ENCODE results near the gene ATXN7L1.

The ATXN7L1 gene

DNA sequence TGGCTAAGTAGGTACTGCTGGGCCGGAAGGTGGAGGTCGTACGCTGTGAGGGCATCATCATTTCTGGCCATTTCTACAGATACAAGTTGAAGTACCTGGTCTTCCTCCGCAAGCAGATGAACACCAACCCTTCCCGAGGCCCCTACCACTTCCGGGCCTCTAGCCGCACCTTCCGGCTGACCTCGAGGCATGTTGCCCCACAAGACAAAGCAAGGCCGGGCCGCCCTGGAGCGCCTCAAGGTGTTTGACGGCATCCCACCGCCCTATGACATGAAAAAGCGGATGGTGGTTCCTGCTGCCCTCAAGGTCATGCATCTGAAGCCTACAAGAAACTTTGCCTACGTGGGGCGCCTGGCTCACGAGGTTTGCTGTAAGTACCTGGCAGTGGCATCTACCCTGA is 56.8 kb downstream of the ATXN7L1 start:
- Histone ChIP-seq H3K27ac (no peak overlapping the region), H3K4me3 (no peak overlapping the region)
- TF ChIP-seq CTCF (IDR thresholded peaks at IDR 0.05), result no peak
- DNase-seq (ENCODE audit: low spot score), result no peak

GRCh38 chr7:105816954-105817615 is 59.3 kb downstream of the ATXN7L1 start:
- DNase-seq (ENCODE audit: low spot score), result no peak
- H3K27ac ChIP-seq, result no peak overlapping the region
- no peak for TF ChIP-seq CTCF (IDR thresholded peaks at IDR 0.05)
- H3K4me3 ChIP-seq, result no peak overlapping the region

DNA sequence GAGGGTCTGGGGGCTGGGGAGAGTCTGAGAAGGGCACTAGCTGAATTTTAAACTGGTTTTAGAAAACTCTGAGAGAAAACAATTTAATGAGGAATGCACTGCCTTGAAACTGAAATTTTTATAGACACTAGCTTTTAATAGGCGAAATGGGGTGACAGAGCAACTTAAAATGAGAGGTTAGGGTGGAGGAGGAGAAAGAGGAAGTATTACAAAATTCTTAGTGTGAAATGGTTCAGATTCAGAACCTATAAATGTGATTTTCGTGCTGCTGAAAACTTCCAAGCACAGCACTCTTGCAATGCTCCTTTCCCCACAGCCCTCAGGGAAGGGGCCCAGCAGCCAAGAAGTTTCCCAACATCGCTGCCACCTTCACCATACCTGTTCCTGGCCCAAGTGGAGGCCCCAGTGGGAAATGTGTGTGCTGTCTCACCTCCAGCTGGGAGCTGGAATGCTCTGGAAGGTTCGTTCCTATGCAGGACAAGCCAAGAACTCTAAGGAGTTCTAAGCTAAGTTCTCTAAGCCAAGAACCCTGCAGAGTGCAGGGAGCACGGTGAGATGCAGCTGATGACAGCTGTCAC is 60.0 kb downstream of the ATXN7L1 start:
- TF ChIP-seq CTCF (IDR thresholded peaks at IDR 0.05), result no peak
- Histone ChIP-seq H3K27ac (no peak overlapping the region), H3K4me3 (no peak overlapping the region)
- DNase-seq (ENCODE audit: low spot score), result no peak

GRCh38 chr7:105815576-105815975 is 60.8 kb downstream of the ATXN7L1 start:
- TF ChIP-seq CTCF (IDR thresholded peaks at IDR 0.05), result no peak

DNA sequence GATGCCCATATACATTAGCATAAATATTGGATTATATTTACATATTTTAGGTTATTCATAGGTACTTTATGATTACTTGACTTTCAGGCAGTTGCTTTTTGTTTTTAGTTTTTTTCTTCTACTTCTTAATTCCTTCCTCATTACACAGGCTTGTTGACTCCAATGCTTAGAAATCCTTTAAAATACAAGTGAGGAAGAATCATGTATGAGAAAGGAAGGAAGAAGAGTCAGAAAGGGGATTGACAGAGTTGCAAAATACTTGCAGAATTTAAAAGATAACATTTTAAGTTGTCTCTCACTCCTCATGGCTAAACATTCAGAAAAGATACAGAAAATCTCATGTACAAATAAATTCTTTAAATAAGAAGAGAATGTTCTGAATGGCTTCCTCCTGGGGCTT is 61.9 kb downstream of the ATXN7L1 start:
- Histone ChIP-seq H3K4me3 (no peak overlapping the region), H3K27ac (no peak overlapping the region)
- DNase-seq (ENCODE audit: low spot score), result no peak
- TF ChIP-seq CTCF (IDR thresholded peaks at IDR 0.05), result no peak

More at GRCh38 chr7:105815576-105815975, 60.8 kb downstream of the ATXN7L1 start:
- no peak for DNase-seq (ENCODE audit: low spot score)
- H3K27ac ChIP-seq, result no peak overlapping the region
- H3K4me3 ChIP-seq, result no peak overlapping the region

DNA sequence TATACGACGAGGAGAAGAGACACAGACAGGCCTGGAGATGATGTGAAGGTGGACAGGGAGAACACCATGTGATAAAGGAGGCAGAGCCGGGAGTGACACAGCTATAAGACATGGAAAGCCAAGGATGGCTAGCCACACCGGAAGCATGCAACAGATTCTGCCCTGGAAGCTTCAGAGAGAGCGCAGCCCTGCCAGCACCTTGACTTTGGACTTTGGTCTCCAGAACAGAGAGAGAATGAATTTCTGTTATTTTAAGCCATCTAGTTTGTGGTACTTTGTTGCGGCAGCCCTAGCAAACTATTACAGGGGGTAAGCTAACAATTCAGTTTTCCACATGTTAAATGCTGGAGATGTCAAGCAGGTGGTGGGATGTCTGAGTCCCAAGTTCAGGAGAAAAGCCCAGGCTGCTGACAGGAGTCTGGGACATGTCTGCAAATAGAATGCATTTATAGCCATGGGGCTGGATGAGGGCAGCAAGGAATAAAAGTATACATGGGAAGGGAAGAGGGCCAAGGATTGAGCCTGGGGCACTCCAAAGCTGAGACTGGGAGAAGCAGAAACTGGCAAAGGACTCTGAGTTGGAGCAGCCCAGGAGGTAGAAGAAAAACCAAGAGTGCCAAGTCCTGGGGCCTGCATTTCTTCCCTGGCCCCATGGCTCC is 65.1 kb downstream of the ATXN7L1 start:
- no peak for DNase-seq (ENCODE audit: low spot score)
- no peak overlapping the region for H3K27ac ChIP-seq
- no peak overlapping the region for H3K4me3 ChIP-seq
- no peak for TF ChIP-seq CTCF (IDR thresholded peaks at IDR 0.05)

GRCh38 chr7:105810556-105810955 is 65.8 kb downstream of the ATXN7L1 start:
- Histone ChIP-seq H3K27ac (no peak overlapping the region), H3K4me3 (no peak overlapping the region)
- no peak for TF ChIP-seq CTCF (IDR thresholded peaks at IDR 0.05)
- peak; percentile 33 for DNase-seq (ENCODE audit: low spot score)

Data from coronary artery (tissue), 2 donors.